ENCODE results near the gene AAMP. TPM values are rescaled to one million over a fixed set of nuclear protein-coding genes. Genes with fewer than 3 reads are reported as not detected.
A peak's percentile ranks its signal among the peaks of the same experiment; 100 is the strongest.
"Not testable (repeated sequence)": the region's sequence is repeated elsewhere in the genome, so short reads cannot be mapped to it uniquely, and the experiment has no call there.

Gene AAMP
- total and polyA plus RNA-seq, 3 donors from 2014 or later = 112 to 177 (median 154) TPM

DNA sequence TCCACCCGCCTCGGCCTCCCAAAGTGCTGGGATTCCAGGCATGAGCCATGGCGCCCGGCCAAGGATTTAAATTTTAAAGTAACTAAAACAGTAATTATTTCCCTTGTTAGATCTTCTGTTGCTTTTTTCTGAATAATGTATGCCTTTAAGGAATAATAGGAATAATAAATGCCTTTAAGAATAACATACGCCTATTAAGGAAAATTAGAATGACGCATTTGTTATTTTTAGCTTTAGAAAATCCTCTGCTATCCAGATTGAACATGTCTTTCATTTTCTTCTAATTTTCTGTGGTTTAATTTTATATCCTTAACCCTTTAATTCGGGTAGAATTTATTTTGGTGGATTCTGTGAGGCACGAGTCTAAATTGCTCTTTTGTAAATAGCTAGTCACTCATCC lies 45.5 kb upstream of the AAMP start:
- intact Hi-C loops (cut with DNase I; ENCODE audit: low total_unique reads) = no loop called here
- H3K36me3 ChIP-seq (ENCODE audit: low read depth, missing control alignments) = no peaks in the 10 kb centered on the region
- TF ChIP-seq, protein P1, sequence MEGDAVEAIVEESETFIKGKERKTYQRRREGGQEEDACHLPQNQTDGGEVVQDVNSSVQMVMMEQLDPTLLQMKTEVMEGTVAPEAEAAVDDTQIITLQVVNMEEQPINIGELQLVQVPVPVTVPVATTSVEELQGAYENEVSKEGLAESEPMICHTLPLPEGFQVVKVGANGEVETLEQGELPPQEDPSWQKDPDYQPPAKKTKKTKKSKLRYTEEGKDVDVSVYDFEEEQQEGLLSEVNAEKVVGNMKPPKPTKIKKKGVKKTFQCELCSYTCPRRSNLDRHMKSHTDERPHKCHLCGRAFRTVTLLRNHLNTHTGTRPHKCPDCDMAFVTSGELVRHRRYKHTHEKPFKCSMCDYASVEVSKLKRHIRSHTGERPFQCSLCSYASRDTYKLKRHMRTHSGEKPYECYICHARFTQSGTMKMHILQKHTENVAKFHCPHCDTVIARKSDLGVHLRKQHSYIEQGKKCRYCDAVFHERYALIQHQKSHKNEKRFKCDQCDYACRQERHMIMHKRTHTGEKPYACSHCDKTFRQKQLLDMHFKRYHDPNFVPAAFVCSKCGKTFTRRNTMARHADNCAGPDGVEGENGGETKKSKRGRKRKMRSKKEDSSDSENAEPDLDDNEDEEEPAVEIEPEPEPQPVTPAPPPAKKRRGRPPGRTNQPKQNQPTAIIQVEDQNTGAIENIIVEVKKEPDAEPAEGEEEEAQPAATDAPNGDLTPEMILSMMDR (IDR thresholded peaks at IDR 0.05) = no peak
- TF ChIP-seq POLR2A (IDR thresholded peaks at IDR 0.05) = no peak
- no peak overlapping the region for H3K27ac ChIP-seq
- H3K27me3 ChIP-seq = no peaks in the 10 kb centered on the region
- no peak for DNase-seq
- H3K9me3 ChIP-seq = no peaks in the 10 kb centered on the region
- WGBS, 2 donors = 94% methylated on average over 8 of the region's 8 CpGs
- H3K4me1 ChIP-seq = peaks cover 12% of the 10 kb centered on the region
- H3K4me3 ChIP-seq = no peak overlapping the region

GRCh38 chr2:218314764-218315163 lies 44.8 kb upstream of the AAMP start:
- intact Hi-C loops (cut with DNase I; ENCODE audit: low total_unique reads); H3K27me3 ChIP-seq; H3K4me3 ChIP-seq; H3K9me3 ChIP-seq; DNase-seq; H3K27ac ChIP-seq; H3K36me3 ChIP-seq (ENCODE audit: low read depth, missing control alignments): not testable (repeated sequence)
- WGBS, 2 donors = 84 to 96% methylated on average over 4 of the region's 4 CpGs
- peaks cover 12% of the 10 kb centered on the region for H3K4me1 ChIP-seq

GRCh38 chr2:218313356-218313755 lies 43.4 kb upstream of the AAMP start:
- Histone ChIP-seq H3K4me1 (peaks cover 12% of the 10 kb centered on the region), H3K9me3 (no peaks in the 10 kb centered on the region), H3K27me3 (no peaks in the 10 kb centered on the region), H3K27ac (no peak overlapping the region), H3K36me3 (ENCODE audit: low read depth, missing control alignments) (no peaks in the 10 kb centered on the region), H3K4me3 (no peak overlapping the region)
- DNase-seq = no peak
- TF ChIP-seq POLR2A (IDR thresholded peaks at IDR 0.05) = no peak
- TF ChIP-seq, protein P1 (IDR thresholded peaks at IDR 0.05) = no peak
- WGBS, 2 donors = 42 to 67% methylated on average over 1 of the region's 1 CpG
- intact Hi-C loops (cut with DNase I; ENCODE audit: low total_unique reads) = no loop called here

GRCh38 chr2:218312267-218312756 lies 42.4 kb upstream of the AAMP start:
- WGBS, 2 donors = 75 to 76% methylated on average over 2 of the region's 2 CpGs
- peak overlapping the region in 1 of 2 donors; percentile 44 for H3K27ac ChIP-seq

GRCh38 chr2:218311541-218312266 lies 41.8 kb upstream of the AAMP start:
- not testable (repeated sequence) for H3K27me3 ChIP-seq
- 42 to 58% methylated on average over 11 of the region's 11 CpGs for WGBS, 2 donors

More at GRCh38 chr2:218312267-218312756, 42.4 kb upstream of the AAMP start:
- Histone ChIP-seq H3K4me3 (no peak overlapping the region), H3K36me3 (ENCODE audit: low read depth, missing control alignments) (no peaks in the 10 kb centered on the region), H3K27me3 (no peaks in the 10 kb centered on the region), H3K9me3 (no peaks in the 10 kb centered on the region), H3K4me1 (peaks cover 12% of the 10 kb centered on the region)
- TF ChIP-seq, protein P1 (IDR thresholded peaks at IDR 0.05) = no peak
- TF ChIP-seq POLR2A (IDR thresholded peaks at IDR 0.05) = no peak
- intact Hi-C loops (cut with DNase I; ENCODE audit: low total_unique reads) = no loop called here
- no peak for DNase-seq

More at GRCh38 chr2:218311541-218312266, 41.8 kb upstream of the AAMP start:
- H3K4me3 ChIP-seq; H3K9me3 ChIP-seq; intact Hi-C loops (cut with DNase I; ENCODE audit: low total_unique reads); H3K36me3 ChIP-seq (ENCODE audit: low read depth, missing control alignments); H3K27ac ChIP-seq; DNase-seq: not testable (repeated sequence)
- H3K4me1 ChIP-seq = peaks cover 12% of the 10 kb centered on the region

All from testis (tissue), 3 donors.